HUES64 (cell line): ENCODE measurements around the gene BICDL1.
A peak's percentile ranks its signal among the peaks of the same experiment; 100 is the strongest.

Source experiments
- H3K27ac ChIP-seq: 2 replicates; pipeline ENCODE4 v1.7.0; 2013; ENCODE audit warnings: low read depth, low read length, inconsistent platforms
- H3K27me3 ChIP-seq: 2 replicates; pipeline ENCODE4 v1.6.1; 2013; ENCODE audit warnings: mild to moderate bottlenecking, low read length; ENCODE audit not compliant: insufficient read depth
- H3K36me3 ChIP-seq: 2 replicates; pipeline ENCODE4 v1.6.1; 2013; ENCODE audit warnings: mild to moderate bottlenecking, low read length; ENCODE audit not compliant: insufficient read depth
- H3K4me1 ChIP-seq: 2 replicates; pipeline ENCODE4 v1.6.1; 2013; ENCODE audit warnings: mild to moderate bottlenecking, low read length, moderate library complexity; ENCODE audit not compliant: insufficient read depth
- H3K4me3 ChIP-seq: 2 replicates; pipeline ENCODE4 v1.5.1; 2013; ENCODE audit warnings: mild to moderate bottlenecking, low read length, moderate library complexity
- H3K9ac ChIP-seq: 2 replicates; pipeline ENCODE4 v1.6.1; 2013; ENCODE audit warnings: mild to moderate bottlenecking, low read depth, low read length
- H3K9me3 ChIP-seq: 2 replicates; pipeline ENCODE4 v1.6.1; 2013; ENCODE audit warnings: low read depth, low read length; ENCODE audit not compliant: insufficient read depth
- WGBS: fragments of 150-250, 120-280 bp; methylation state at CpG from one replicate; pipeline ENCODE4 v1.1.7; 2013; ENCODE audit warnings: missing lambda C conversion rate; 5-methylcytosine and 5-hydroxymethylcytosine counted together

The BICDL1 gene

DNA sequence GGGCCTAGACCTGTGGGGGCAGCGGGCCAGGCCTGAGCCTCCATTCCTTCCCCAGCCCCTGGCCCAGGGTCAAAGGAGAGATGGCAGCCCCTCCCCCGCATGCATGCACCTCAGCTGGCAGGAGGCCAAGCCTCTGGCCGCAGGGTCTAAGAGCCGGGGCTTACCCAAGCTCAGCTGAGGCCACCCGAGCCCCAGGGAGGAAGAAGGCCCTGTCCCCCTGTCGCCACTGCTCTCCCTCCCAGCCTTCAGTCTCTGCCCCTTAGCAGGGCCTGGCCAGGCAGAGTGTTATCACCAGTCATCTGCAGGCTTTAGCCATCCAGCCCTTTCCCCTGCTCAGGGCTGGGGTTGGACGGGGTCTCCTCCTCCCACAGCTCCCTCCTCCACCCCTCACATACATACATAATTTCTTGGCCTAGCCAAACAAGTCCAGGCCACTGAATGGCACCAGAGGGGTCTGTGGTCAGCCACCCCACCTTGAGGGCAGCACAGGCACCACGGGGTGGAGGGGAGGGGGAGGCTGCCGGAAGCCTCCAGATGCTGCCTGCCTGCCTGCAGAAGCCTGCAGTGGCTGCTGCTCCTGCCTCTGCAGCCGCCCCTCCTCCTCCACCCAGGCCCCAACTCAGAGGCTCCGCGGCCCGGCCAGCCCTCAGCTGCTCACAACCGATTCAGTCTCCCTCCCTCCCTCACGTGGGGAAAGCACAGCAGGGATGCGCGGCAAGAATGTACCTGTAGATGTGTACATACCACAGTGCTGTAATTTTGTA lies 104.7 kb downstream of the BICDL1 start:
- Histone ChIP-seq H3K9ac (peak overlapping the region; percentile 48), H3K27ac (peak overlapping the region; percentile 87), H3K36me3 (peaks cover 20% of the 10 kb centered on the region), H3K4me1 (peaks cover 32% of the 10 kb centered on the region), H3K9me3 (no peaks in the 10 kb centered on the region), H3K27me3 (no peaks in the 10 kb centered on the region), H3K4me3 (no peak overlapping the region)
- WGBS: 16% methylated on average over 14 of the region's 17 CpGs

DNA sequence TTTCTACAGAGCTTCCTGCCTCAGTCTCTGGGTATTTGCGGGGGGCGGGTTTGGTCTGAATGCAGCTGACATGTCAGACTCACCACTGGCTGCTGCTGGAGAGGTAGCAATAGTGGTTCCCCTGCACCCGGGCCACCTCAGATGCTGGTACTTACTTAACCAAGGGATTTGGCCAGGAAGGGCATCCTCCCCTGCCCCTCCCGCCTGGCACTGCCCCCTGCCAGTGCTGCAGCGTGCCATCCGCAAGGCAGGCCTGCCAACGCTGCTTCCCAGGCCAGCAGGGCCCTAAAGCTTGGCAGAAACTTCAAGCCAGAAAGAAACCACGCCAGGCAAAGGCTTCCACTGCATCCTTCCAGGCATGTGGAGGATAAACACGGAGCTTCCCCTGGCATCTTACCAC lies 105.4 kb downstream of the BICDL1 start:
- Histone ChIP-seq H3K36me3 (peaks cover 23% of the 10 kb centered on the region), H3K9ac (no peak overlapping the region), H3K4me3 (no peak overlapping the region), H3K4me1 (peaks cover 32% of the 10 kb centered on the region), H3K9me3 (no peaks in the 10 kb centered on the region), H3K27ac (peak overlapping the region; percentile 76; the same call in 1 of the 2 replicates), H3K27me3 (no peaks in the 10 kb centered on the region)
- 79% methylated on average over 9 of the region's 9 CpGs for WGBS

- Histone ChIP-seq H3K27me3 (no peaks in the 10 kb centered on the region), H3K9me3 (no peaks in the 10 kb centered on the region), H3K4me3 (no peak overlapping the region), H3K9ac (no peak overlapping the region), H3K27ac (peak overlapping the region; percentile 48; the same call in 1 of the 2 replicates), H3K36me3 (peaks cover 26% of the 10 kb centered on the region), H3K4me1 (peaks cover 28% of the 10 kb centered on the region)
- WGBS: 92% methylated on average over 13 of the region's 13 CpGs
Measured at GRCh38 chr12:120095331-120095730, 106.3 kb downstream of the BICDL1 start.

DNA sequence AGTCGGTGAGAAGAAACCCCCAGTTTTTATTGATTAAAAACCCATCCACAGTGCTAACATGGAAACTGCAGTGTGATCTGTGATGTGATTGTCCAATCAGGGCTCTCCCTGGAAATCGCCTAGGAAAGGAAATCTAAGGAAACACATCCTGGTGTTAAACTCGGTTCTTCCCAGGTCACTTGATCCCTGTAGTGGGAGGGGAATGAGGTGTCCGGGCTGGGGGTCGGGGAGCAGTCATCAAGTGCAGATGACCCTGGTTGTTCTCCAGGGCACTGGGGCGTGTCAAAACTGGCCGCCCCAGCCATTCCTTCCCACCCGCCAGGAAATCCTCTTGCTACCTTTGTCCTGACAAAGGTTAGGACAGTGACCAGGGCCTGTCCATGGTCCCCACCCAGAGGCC lies 106.7 kb downstream of the BICDL1 start:
- Histone ChIP-seq H3K9ac (no peak overlapping the region), H3K27ac (no peak overlapping the region), H3K36me3 (peaks cover 26% of the 10 kb centered on the region), H3K9me3 (no peaks in the 10 kb centered on the region), H3K27me3 (no peaks in the 10 kb centered on the region), H3K4me3 (no peak overlapping the region), H3K4me1 (peaks cover 25% of the 10 kb centered on the region)
- WGBS: 89% methylated on average over 8 of the region's 8 CpGs

DNA sequence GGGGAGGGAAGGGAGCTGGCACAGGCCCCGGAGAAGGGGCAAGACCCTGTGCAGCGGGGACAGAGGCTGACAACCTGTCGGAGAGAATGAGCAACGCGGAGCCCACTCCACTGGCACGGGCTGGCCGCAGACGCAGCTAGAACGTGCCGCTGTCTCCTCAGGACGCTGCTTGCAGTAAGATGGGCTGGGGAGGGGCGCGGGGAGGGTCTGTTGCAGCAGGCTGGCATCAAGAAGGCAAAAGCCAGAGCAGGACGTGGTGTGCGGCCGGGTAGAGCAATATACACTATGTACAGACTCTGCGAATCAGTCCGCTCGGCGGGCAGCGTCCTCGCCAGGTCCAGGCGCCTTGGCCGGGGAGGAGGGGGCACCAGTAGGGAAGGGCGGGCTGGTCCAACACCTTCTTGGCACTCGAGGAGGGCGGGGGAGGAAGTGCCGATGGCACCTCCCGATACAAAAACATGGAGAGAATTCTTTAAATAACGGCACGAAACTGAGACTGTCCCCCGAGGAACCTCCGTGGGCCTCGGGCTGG lies 107.7 kb downstream of the BICDL1 start:
- peaks cover 25% of the 10 kb centered on the region for H3K4me1 ChIP-seq
- H3K27me3 ChIP-seq: no peaks in the 10 kb centered on the region
- H3K9me3 ChIP-seq: no peaks in the 10 kb centered on the region
- H3K27ac ChIP-seq: no peak overlapping the region; the same call in 1 of the 2 replicates
- no peak overlapping the region for H3K9ac ChIP-seq
- 93% methylated on average over 34 of the region's 34 CpGs for WGBS
- H3K36me3 ChIP-seq: peaks cover 24% of the 10 kb centered on the region
- no peak overlapping the region for H3K4me3 ChIP-seq

DNA sequence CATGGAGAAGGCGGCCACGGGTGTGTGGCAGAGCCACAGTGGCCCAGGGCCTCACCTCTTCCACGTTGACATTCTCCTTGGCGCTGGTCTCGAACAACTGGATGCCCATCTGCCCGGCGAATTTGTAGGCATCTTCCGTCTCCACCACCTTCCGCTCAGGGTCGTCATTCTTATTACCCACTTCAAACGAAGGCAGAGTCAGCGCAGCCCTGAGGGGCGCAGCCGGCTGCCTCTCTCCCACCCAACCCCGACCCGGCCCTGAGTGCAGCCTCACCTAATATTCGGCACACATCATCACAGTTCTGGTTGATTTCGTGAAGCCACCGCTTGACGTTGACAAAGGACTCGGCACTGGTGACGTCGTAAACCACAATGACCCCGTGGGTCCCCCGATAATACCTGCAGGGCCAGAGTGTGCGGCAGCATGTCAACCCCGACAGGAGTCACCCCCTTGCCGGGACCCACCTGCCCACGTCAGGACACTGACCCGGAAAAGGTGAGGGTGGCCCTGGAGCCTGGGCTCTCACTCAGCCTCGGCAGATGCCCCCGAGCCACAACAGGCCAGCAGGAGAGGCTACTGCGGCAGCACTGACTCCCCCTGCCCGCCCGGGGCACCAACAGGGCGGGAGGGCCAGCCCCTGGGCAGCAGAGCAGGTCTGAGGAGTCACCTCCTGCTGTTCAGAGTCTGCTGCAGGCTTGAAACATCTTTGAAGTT lies 109.9 kb downstream of the BICDL1 start:
- H3K36me3 ChIP-seq: peaks cover 34% of the 10 kb centered on the region
- WGBS: 95% methylated on average over 36 of the region's 36 CpGs

GRCh38 chr12:120099738-120100137 lies 110.7 kb downstream of the BICDL1 start:
- H3K4me3 ChIP-seq: no peak overlapping the region
- no peaks in the 10 kb centered on the region for H3K27me3 ChIP-seq
- 92% methylated on average over 11 of the region's 11 CpGs for WGBS
- H3K36me3 ChIP-seq: peaks cover 34% of the 10 kb centered on the region
- no peak overlapping the region for H3K27ac ChIP-seq
- H3K9ac ChIP-seq: no peak overlapping the region
- peaks cover 3% of the 10 kb centered on the region for H3K4me1 ChIP-seq
- H3K9me3 ChIP-seq: no peaks in the 10 kb centered on the region

More for the DNA sequence above, 109.9 kb downstream of the BICDL1 start:
- Histone ChIP-seq H3K27ac (no peak overlapping the region), H3K4me1 (peaks cover 11% of the 10 kb centered on the region), H3K9me3 (no peaks in the 10 kb centered on the region), H3K27me3 (no peaks in the 10 kb centered on the region), H3K9ac (no peak overlapping the region), H3K4me3 (no peak overlapping the region)

DNA sequence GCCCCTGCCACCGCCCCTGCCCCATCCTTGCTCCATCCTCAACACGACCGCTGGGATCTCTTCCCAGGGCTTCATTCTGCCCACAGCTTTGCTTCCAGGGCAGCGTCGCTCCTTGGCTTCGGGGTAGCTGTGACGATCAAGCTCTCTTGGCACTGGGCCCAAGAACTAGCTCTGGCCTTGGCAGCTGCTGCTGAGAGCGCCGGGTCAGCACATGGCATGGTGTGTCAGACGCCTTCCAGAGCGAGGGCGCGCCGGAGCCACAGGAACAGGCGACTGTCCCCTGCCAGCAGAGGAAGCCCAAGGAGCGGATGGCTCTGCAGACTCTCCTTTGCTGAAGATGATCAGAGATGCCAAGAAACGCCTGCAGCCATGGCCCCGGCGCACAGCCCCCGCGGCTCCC lies 111.6 kb downstream of the BICDL1 start:
- no peaks in the 10 kb centered on the region for H3K9me3 ChIP-seq
- H3K36me3 ChIP-seq: peaks cover 34% of the 10 kb centered on the region
- no peak overlapping the region for H3K4me3 ChIP-seq
- H3K27ac ChIP-seq: no peak overlapping the region
- 96% methylated on average over 21 of the region's 21 CpGs for WGBS
- H3K27me3 ChIP-seq: no peaks in the 10 kb centered on the region
- no peak overlapping the region for H3K9ac ChIP-seq
- H3K4me1 ChIP-seq: peaks cover 4% of the 10 kb centered on the region; the same call in 1 of the 2 replicates

DNA sequence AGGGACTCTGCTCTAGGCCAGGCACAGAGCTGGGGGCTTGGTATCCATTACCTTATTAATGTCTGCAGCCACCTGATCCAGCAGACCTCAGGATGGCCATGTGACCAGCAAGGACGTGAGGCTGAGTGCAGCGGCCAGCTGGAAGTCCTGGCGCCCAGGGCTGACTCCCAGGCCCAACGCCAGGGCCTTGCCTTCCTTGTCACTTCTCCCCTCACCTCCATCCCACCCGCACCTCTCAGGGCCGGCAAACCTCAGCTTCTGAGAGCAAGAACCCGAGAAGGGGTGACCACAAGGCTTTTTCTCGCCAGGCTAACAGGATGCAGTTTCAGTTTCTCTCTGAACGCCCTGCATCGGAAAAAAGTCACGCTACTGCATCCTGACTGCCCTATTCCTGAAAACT lies 112.1 kb downstream of the BICDL1 start:
- Histone ChIP-seq H3K27ac (no peak overlapping the region), H3K4me1 (peaks cover 4% of the 10 kb centered on the region; the same call in 1 of the 2 replicates), H3K4me3 (no peak overlapping the region), H3K36me3 (peaks cover 34% of the 10 kb centered on the region), H3K9me3 (no peaks in the 10 kb centered on the region), H3K27me3 (no peaks in the 10 kb centered on the region), H3K9ac (no peak overlapping the region)
- 92% methylated on average over 11 of the region's 11 CpGs for WGBS

DNA sequence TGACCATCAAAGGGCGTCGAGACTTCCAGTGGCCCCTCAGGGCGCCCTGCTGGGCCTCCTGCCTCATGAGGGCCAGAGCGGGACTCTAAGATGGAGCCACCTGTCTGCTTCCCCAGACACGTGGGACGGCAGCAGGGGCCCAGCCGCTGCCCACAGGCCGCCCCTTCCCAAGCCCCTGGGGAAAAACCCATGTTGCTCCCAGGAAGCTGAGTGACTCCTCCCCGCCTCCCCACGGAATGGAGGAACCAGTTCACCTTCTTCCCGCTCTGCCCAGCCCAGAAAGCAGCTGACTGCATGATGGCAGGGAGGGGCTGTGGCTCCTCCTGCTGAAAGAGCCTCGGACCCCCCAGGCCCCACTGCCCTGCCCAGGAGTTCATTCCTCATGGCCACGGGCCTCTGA lies 112.6 kb downstream of the BICDL1 start:
- Histone ChIP-seq H3K4me1 (peaks cover 4% of the 10 kb centered on the region; the same call in 1 of the 2 replicates), H3K9ac (no peak overlapping the region), H3K9me3 (no peaks in the 10 kb centered on the region), H3K36me3 (peaks cover 34% of the 10 kb centered on the region), H3K27ac (0 out of 2 replicates have a peak overlapping the region, but pooled peaks have one; percentile 49), H3K4me3 (no peak overlapping the region), H3K27me3 (no peaks in the 10 kb centered on the region)
- WGBS: 90% methylated on average over 13 of the region's 13 CpGs
